ENCODE measurements around the gene TULP4.
A peak's percentile ranks its signal among the peaks of the same experiment; 100 is the strongest.
"Not testable (repeated sequence)": the region's sequence is repeated elsewhere in the genome, so short reads cannot be mapped to it uniquely, and the experiment has no call there.

TULP4 gene

DNA sequence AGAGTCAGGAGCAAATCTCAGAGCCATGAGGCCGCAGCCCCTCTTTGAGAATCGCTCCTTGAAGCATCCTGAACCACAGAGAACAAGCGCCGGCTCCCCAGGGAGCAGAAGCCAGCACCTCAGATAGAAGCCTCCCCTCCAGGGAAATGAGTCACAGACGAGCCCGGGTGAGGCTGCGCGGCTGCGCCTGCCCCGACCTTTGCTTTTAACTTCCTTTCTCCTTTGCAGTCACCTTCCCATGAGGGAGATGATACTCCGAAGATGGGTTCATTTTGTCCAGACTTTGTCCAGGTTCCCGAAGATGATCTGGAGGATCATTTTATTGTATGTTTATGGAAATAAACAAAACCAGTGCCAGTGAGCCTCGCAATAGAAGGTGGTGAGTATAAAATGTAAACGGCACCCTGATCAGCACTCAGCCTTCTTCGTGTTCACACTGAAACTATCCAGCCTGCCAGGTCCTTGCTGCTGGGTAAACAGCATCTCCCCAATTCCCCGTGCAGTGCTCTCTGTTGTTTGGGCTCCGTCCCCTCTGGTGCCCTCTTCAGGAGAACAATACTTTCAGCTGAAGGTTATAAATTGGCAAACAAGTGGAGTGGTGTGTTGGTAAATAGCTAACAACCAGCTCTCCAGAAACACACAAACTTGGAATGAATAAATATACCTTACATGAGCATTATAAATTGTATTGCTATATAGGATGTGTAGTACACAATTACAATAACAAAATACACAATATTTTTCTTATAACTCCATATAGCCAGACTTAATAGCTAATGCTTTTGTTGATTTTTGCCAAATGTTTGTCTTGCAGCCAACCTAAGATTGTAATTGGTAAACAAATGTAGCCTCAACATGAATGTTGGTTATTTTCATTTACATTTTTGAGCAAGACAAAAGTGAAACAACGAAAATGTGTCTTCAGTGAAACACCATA lies 206.2 kb downstream of the TULP4 start:
- TF ChIP-seq, protein P1, sequence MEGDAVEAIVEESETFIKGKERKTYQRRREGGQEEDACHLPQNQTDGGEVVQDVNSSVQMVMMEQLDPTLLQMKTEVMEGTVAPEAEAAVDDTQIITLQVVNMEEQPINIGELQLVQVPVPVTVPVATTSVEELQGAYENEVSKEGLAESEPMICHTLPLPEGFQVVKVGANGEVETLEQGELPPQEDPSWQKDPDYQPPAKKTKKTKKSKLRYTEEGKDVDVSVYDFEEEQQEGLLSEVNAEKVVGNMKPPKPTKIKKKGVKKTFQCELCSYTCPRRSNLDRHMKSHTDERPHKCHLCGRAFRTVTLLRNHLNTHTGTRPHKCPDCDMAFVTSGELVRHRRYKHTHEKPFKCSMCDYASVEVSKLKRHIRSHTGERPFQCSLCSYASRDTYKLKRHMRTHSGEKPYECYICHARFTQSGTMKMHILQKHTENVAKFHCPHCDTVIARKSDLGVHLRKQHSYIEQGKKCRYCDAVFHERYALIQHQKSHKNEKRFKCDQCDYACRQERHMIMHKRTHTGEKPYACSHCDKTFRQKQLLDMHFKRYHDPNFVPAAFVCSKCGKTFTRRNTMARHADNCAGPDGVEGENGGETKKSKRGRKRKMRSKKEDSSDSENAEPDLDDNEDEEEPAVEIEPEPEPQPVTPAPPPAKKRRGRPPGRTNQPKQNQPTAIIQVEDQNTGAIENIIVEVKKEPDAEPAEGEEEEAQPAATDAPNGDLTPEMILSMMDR (IDR thresholded peaks at IDR 0.05; ENCODE audit: extremely low read depth, missing control alignments) = peak; percentile 40
- DNase-seq (ENCODE audit: low spot score) = peak; percentile 81

DNA sequence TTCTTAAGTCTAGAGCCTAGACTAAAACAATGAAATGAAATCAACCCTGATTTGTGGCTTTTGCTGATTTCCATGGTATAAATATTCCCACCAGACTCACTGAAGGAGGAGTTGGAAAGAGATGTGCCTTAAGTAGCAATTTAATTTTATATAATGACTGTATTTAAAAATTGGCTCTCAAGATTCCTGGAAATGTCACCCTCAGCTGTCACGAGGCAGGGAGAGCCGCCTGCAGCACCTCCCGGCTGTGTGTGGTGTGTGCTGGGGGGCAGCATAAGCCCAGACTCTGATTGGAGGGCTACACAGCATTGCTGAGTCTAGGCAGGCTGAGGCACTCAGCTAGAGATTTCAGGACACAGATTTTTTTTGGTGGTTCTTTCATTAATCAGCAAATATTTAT lies 207.0 kb downstream of the TULP4 start:
- TF ChIP-seq, protein P1 (IDR thresholded peaks at IDR 0.05; ENCODE audit: extremely low read depth, missing control alignments) = no peak
- no peak for DNase-seq (ENCODE audit: low spot score)

DNA sequence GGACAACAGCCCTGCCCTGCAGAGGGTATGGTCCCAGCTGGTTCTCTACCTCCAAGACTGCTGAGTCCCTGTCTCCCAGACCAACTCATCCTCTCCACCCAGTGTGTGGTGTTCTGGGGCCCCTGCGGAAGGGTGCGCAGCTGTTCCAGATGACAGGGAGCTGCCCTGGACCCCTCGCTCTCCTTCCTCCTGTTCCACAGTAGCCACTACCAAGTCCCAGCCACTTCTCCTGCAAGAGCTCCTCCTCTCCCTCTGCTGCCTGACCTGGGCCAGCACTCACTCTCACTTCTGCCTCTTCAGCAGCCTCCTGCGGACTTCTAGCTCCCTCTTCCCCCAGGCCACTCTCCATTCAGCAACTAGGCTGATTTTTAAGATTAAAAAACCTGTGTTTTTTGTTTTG lies 207.5 kb downstream of the TULP4 start:
- TF ChIP-seq, protein P1 (IDR thresholded peaks at IDR 0.05; ENCODE audit: extremely low read depth, missing control alignments) = no peak
- DNase-seq (ENCODE audit: low spot score) = no peak

DNA sequence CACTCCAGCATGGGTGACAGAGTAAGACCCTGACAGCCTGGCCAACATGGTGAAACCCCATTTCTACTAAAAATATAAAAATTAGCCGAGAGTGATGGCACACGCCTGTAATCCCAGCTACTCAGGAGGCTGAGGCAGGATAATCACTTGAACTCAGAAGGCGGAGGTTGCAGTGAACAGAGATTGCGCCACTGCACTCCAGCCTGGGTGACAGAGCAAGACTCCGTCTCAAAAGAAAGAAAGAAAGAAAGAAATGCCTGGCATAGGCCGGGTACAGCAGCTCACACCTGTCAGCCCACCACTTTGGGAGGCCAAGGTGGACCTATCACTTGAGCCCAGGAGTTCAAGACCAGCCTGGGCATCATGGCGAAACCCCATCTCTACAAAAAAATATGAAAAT lies 208.7 kb downstream of the TULP4 start:
- DNase-seq (ENCODE audit: low spot score) = not testable (repeated sequence)

DNA sequence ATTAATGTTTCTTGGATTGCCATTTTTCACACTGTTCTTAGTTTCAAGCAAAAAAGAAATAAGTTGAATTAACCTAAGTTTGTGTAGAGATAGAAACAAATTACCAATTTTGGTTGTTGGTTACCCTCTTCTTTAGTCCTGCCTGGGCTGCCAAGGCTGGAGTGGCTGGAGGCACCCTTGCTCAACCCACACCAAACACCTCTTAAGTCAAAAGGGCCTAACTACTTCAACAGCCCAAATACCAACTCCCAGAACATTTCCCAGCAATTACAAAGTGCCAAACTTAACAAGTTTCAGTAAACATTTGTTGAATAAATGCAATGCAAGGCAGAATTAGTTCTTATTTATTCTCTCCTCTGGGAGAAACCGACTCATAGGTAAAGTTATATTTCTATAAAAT lies 209.5 kb downstream of the TULP4 start:
- no peak for DNase-seq (ENCODE audit: low spot score)
- TF ChIP-seq, protein P1 (IDR thresholded peaks at IDR 0.05; ENCODE audit: extremely low read depth, missing control alignments) = no peak

DNA sequence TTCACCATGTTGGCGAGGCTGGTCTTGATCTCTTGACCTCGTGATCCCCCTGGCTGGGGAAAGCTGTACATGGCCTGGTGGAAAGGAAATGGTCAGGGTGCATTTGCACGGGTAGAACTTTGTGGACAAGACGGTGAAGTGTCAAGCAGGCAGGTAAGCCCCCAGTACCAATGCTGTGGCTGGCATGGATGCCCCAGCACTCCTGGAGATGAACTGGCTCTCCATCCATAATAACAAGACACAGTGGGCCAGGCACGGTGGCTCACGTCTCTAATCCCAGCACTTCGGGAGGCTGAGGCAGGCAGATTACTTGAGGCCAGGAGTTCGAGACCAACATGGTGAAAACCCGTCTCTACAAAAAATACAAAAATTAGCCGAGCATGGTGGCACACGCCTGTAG lies 210.4 kb downstream of the TULP4 start:
- TF ChIP-seq, protein P1 (IDR thresholded peaks at IDR 0.05; ENCODE audit: extremely low read depth, missing control alignments) = no peak
- DNase-seq (ENCODE audit: low spot score) = no peak

DNA sequence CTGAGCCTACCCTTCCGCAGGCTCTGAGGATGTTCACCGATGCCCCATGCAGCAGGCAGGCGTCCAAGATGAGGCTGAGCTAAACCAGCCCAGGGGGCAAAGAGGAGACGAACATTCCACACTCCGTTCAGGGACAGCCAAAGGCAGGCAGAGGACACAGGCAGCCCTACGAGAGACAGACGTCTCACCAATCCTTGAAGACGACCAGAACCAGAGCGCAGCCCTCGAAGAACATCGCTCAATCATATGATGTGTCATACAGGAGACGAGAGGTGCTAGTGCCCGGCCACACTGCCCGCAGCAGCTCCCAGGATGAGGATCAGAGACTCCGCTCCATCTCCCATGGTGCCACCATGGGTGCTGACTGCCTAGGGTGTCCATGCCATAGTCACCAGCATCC lies 212.0 kb downstream of the TULP4 start:
- TF ChIP-seq, protein P1 (IDR thresholded peaks at IDR 0.05; ENCODE audit: extremely low read depth, missing control alignments) = no peak
- no peak for DNase-seq (ENCODE audit: low spot score)

DNA sequence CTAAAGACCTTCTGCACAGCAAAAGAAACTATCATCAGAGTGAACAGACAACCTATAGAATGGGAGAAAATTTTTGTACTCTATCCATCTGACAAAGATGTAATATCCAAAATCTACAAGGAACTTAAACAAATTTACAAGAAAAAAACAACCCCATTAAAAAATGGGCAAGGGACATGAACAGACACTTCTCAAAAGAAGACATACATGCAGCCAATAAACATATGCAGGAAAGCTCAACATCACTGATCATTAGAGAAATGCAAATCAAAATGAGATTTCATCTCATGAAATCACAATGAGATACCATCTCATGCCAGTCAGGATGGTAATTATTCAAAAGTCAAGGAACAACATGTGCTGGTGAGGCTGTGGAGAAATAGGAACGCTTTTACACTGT lies 215.6 kb downstream of the TULP4 start:
- not testable (repeated sequence) for DNase-seq (ENCODE audit: low spot score)

Data from GM20000 (cell line).